Measurements from ENCODE around the gene AKR1B1.

AKR1B1 gene

DNA sequence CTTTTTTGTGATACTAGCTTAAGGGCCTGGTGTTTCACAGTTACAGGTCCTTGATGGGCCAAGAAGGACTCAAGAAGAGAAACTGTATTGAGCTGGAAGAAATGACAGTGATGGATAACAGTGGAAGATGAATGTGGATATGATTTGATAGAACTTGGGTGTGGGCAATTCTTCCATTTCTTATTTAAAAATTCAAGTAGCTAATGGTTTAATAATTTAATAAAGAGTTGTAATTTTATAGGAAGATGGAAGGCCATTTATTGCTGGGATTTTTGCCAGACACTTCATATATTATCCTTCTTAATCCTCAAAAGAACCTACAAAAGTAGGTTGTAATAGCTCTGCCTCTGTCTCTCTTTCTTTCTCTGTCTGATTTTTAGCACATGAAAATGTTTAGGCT is 21.3 kb upstream of the AKR1B1 start:
- no peak overlapping the region for H3K9ac ChIP-seq (ENCODE audit: low read depth, low read length)
- H3K36me3 ChIP-seq (ENCODE audit: insufficient read depth, low read length): no peaks in the 10 kb centered on the region
- H3K4me1 ChIP-seq (ENCODE audit: insufficient read depth, low read length): peaks cover 16% of the 10 kb centered on the region
- peaks cover 3% of the 10 kb centered on the region; the same call in 1 of the 2 replicates for H3K9me3 ChIP-seq (ENCODE audit: control insufficient read depth, insufficient read depth, low read length)

DNA sequence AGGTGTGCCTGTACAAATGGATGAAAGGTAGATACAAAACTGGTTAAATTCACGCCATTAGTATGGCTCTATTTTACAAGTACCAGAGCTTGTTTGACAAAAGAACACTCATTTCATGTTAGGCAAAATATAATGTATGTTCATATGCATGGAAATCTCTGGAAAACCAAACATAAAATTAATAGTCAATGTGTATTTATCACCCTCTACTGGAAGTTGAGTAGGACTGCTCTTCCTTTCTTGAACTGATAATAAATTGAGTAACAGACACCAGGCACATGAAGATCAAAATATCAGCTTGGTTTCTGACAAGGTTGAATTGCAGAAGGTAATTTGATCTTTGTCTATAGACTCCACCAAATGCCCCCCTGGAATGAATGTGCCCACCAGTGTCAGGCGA is 19.8 kb upstream of the AKR1B1 start:
- peaks cover 3% of the 10 kb centered on the region; the same call in 1 of the 2 replicates for H3K9me3 ChIP-seq (ENCODE audit: control insufficient read depth, insufficient read depth, low read length)
- peaks cover 24% of the 10 kb centered on the region for H3K4me1 ChIP-seq (ENCODE audit: insufficient read depth, low read length)
- H3K36me3 ChIP-seq (ENCODE audit: insufficient read depth, low read length): no peaks in the 10 kb centered on the region
- H3K9ac ChIP-seq (ENCODE audit: low read depth, low read length): no peak overlapping the region

DNA sequence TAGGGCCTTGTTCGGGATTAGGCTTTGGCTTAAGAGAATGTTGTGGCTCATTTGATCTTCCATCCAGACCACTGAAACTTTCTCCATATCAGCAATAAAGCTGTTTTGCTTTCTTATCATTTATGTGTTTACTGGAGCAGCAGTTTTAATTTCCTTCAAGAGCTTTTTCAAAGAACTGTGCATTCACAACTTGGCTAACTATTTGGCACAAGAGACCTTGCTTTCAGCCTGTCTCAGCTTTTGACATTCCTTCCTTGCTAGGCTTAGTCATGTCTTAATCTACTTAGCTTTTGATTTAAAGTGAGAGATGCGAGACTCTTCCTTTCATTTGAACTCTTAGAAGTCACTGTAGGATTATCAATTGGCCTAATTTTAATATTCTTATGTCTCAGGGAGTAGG is 19.1 kb upstream of the AKR1B1 start:
- H3K4me1 ChIP-seq (ENCODE audit: insufficient read depth, low read length): peaks cover 24% of the 10 kb centered on the region
- no peak overlapping the region for H3K9ac ChIP-seq (ENCODE audit: low read depth, low read length)
- no peaks in the 10 kb centered on the region for H3K36me3 ChIP-seq (ENCODE audit: insufficient read depth, low read length)
- H3K9me3 ChIP-seq (ENCODE audit: control insufficient read depth, insufficient read depth, low read length): peaks cover 3% of the 10 kb centered on the region; the same call in 1 of the 2 replicates

DNA sequence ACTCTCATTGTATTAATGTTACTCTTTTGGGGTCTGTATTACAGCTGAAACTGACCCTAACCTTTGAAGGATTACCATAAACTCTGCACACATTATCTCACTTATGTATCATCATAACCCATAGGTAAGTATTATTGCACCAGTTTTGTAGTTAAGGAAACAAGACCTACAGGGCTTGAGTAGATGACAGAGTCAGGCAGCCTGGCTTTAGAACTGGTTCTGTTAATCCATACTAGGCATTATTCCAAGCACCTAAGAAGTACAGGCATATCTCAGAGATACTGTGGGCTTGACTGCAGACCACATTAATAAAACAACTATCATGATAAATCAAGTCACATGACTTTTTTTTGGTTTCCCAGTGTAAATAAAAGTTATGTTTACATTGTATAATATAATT is 17.1 kb upstream of the AKR1B1 start:
- Histone ChIP-seq H3K36me3 (ENCODE audit: insufficient read depth, low read length) (no peaks in the 10 kb centered on the region), H3K4me1 (ENCODE audit: insufficient read depth, low read length) (peaks cover 22% of the 10 kb centered on the region), H3K9ac (ENCODE audit: low read depth, low read length) (no peak overlapping the region), H3K9me3 (ENCODE audit: control insufficient read depth, insufficient read depth, low read length) (no peaks in the 10 kb centered on the region)

DNA sequence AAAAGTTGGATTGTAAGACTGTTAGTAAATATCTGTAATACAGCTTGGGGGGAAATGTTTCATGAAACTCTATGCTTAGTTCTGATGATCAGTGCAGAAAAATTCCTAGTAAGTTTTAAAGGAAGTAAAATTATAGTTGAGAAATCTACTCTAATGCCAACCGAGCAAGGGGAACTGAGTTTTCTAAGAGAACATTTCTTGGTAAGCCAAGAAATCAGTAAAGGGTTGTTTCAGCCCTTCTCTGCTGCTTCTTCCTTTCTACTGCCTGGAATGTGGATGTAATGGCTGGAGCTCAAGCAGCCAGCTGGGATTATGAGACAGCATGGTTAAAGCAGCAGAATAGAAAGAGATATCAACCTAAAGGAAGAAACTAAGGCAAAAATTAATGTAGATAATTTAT is 15.9 kb upstream of the AKR1B1 start:
- Histone ChIP-seq H3K4me1 (ENCODE audit: insufficient read depth, low read length) (peaks cover 12% of the 10 kb centered on the region), H3K9me3 (ENCODE audit: control insufficient read depth, insufficient read depth, low read length) (no peaks in the 10 kb centered on the region), H3K9ac (ENCODE audit: low read depth, low read length) (no peak overlapping the region), H3K36me3 (ENCODE audit: insufficient read depth, low read length) (no peaks in the 10 kb centered on the region)

DNA sequence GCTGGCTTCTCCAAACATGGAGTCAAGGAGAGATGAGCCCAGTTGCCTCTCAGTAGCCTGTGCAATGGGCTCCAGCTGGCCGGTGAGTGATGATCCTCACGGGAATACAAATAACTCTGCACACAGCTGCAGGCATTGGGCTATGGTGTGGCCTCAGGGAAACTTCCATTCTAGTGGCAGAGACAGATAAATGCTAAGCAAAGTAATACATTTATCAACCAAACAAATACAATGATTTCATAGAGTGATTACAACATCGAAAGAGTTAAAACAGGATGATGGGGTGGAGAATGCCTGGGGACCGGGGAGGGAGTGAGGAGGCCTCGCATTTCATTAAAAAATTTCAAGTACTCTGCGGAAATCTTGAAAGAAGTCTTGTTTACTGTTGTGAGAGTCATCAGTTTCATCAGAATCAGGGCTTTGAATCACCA is 15.0 kb upstream of the AKR1B1 start:
- H3K36me3 ChIP-seq (ENCODE audit: insufficient read depth, low read length): no peaks in the 10 kb centered on the region
- peaks cover 8% of the 10 kb centered on the region; the same call in 1 of the 2 replicates for H3K4me1 ChIP-seq (ENCODE audit: insufficient read depth, low read length)
- H3K9me3 ChIP-seq (ENCODE audit: control insufficient read depth, insufficient read depth, low read length): no peaks in the 10 kb centered on the region
- no peak overlapping the region for H3K9ac ChIP-seq (ENCODE audit: low read depth, low read length)

DNA sequence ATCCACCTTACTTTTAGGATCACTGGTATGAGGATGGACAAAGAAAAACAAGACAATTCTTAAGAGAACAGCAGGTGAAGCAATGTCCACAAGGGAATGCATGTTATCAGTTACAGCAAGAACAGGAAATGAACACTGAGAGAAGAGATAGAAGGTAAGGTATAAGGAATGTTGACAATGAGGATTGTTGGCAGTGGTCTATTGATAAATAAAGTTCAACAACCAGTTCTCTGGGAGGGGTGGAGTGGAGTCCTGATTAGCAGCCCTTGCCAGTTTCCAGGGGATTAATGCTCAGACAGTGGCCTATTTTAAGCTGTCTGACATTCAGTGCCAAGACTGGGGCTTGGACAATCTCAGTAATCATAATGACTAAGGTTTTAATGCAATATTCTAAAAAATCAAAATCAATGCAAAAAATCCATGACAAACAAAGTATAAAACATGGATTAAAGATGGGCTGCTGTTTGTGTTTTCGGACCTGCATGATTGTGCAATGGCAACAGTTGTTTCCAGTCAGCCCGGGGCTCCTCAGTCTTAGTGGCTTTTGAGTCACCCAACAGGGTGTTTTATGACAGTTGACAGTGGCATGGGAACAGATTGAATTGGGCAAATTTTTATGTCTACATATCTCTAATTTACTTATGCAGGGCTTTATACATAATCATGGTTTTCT is 13.8 kb upstream of the AKR1B1 start:
- no peak overlapping the region for H3K9ac ChIP-seq (ENCODE audit: low read depth, low read length)
- no peaks in the 10 kb centered on the region for H3K36me3 ChIP-seq (ENCODE audit: insufficient read depth, low read length)
- no peaks in the 10 kb centered on the region for H3K9me3 ChIP-seq (ENCODE audit: control insufficient read depth, insufficient read depth, low read length)
- H3K4me1 ChIP-seq (ENCODE audit: insufficient read depth, low read length): peaks cover 8% of the 10 kb centered on the region; the same call in 1 of the 2 replicates

DNA sequence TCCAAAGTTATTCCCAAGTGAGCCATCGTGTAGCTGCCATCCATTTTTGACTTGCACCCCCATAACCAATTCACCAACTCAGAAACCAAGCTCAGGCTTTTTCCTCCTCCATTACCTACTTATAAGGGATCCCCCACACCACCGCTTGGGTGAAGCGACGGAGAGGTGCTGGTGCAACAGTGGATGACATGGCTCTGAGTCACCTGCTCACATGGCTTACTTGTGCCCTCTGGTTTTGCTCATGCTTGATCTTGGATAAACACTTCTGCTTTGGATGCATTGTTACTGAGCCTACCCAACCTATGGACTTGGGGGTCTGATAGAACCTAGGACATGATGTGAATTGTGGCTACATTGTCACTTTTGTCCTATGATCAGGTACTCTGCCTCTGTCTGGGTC is 12.0 kb upstream of the AKR1B1 start:
- no peak overlapping the region for H3K9ac ChIP-seq (ENCODE audit: low read depth, low read length)
- H3K4me1 ChIP-seq (ENCODE audit: insufficient read depth, low read length): 0 out of 2 replicates have a peak, but pooled peaks cover 8% of the 10 kb centered on the region
- no peaks in the 10 kb centered on the region for H3K9me3 ChIP-seq (ENCODE audit: control insufficient read depth, insufficient read depth, low read length)
- H3K36me3 ChIP-seq (ENCODE audit: insufficient read depth, low read length): no peaks in the 10 kb centered on the region

DNA sequence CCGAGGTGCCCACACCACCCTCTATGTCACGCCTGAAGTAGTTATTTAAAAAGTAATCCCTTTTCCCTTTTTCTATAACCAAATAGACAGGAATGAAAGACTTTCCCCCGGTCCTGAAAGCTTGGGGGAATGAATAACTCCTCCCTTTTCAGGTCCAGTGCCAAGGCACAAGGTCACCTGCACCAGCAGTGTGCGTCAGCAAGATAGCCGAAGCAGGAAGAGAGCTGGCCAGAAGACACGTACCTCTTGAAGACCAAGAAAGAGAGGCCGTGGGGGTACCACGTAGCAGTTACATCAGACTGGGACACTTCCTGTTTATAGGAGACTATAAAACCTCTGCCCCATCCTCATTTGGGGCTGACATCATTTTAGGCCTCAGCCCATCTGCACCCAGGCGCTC is 10.7 kb upstream of the AKR1B1 start:
- Histone ChIP-seq H3K4me1 (ENCODE audit: insufficient read depth, low read length) (0 out of 2 replicates have a peak, but pooled peaks cover 8% of the 10 kb centered on the region), H3K9ac (ENCODE audit: low read depth, low read length) (no peak overlapping the region), H3K36me3 (ENCODE audit: insufficient read depth, low read length) (no peaks in the 10 kb centered on the region), H3K9me3 (ENCODE audit: control insufficient read depth, insufficient read depth, low read length) (peaks cover 3% of the 10 kb centered on the region; the same call in 1 of the 2 replicates)

DNA sequence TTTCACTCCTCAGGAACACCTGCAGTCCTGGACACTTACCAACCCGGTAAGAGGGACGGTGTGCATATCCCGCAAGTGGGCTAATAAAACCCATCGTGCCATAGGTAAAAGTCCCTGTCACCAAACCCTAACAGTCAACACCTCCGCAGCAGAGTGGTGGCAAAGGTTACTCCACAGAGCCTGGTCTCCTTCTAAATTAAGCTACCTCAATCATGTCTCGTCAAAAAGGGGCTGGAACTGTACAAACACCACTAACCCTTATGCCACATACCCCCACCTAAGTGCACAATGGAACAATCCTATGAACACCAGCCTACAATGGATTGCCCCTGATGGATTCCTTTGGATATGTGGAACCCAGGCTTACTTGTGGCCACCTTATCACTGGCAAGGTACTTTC is 9.6 kb upstream of the AKR1B1 start:
- Histone ChIP-seq H3K36me3 (ENCODE audit: insufficient read depth, low read length) (no peaks in the 10 kb centered on the region), H3K9me3 (ENCODE audit: control insufficient read depth, insufficient read depth, low read length) (peaks cover 3% of the 10 kb centered on the region; the same call in 1 of the 2 replicates), H3K9ac (ENCODE audit: low read depth, low read length) (no peak overlapping the region), H3K4me1 (ENCODE audit: insufficient read depth, low read length) (no peaks in the 10 kb centered on the region)

DNA sequence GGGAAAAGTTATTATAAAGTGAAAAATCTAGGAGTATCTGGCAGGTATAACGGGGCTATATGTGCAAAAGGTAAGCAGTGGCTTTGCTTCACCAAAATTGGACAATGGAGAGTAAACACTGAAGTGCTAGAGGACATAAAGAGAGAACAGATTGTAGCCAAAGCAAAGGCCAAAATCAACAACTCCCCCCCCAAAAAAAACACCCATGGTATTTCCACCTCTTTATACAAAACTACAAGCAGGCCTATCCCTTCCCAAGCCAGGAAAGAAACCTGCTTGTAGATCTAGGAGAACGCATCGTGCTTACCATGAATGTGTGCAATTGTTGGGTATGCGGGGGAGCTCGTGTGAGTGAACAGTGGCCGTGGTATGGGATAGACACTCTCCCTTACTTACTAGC is 9.2 kb upstream of the AKR1B1 start:
- peaks cover 3% of the 10 kb centered on the region; the same call in 1 of the 2 replicates for H3K9me3 ChIP-seq (ENCODE audit: control insufficient read depth, insufficient read depth, low read length)
- no peaks in the 10 kb centered on the region for H3K4me1 ChIP-seq (ENCODE audit: insufficient read depth, low read length)
- H3K9ac ChIP-seq (ENCODE audit: low read depth, low read length): no peak overlapping the region
- H3K36me3 ChIP-seq (ENCODE audit: insufficient read depth, low read length): no peaks in the 10 kb centered on the region

DNA sequence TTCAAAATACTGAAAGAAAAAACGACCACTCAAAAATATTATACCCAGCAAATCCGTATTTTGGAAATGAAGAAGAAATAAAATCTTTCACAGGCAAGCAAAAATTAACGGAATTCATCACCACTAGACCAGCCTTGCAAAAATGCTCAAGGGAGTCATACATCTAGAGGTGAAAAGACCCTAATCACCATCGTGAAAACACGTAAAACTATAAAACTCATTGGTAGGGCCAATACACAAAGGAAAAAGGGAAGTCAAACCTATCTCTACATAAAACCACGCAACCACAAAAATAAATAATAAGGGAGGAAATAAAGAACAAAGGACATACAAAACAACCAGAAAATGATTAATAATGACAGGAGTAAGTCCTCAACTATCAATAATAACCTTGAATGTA is 6.6 kb upstream of the AKR1B1 start:
- Histone ChIP-seq H3K9me3 (ENCODE audit: control insufficient read depth, insufficient read depth, low read length) (peaks cover 3% of the 10 kb centered on the region; the same call in 1 of the 2 replicates), H3K4me1 (ENCODE audit: insufficient read depth, low read length) (no peaks in the 10 kb centered on the region), H3K36me3 (ENCODE audit: insufficient read depth, low read length) (no peaks in the 10 kb centered on the region), H3K9ac (ENCODE audit: low read depth, low read length) (no peak overlapping the region)

DNA sequence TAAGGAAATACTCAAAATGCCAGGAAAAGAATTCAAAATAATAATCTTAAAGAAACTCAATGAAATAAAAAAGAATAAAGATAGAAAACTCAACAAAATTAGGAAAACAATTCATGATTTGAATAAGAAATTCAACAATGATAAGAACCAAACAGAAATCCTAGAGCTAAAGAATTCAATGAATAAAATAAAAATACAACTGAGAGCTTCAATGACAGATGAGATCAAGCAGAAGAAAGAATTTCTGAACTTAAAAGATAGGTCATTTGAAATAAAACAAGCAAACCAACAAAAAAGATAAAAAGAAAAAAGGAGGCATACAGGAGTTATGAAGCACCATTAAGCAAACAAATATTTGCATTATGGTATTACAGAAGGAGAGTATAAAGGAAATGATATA is 5.6 kb upstream of the AKR1B1 start:
- H3K36me3 ChIP-seq (ENCODE audit: insufficient read depth, low read length): no peaks in the 10 kb centered on the region
- H3K4me1 ChIP-seq (ENCODE audit: insufficient read depth, low read length): no peaks in the 10 kb centered on the region
- H3K9me3 ChIP-seq (ENCODE audit: control insufficient read depth, insufficient read depth, low read length): peaks cover 3% of the 10 kb centered on the region; the same call in 1 of the 2 replicates
- H3K9ac ChIP-seq (ENCODE audit: low read depth, low read length): no peak overlapping the region

DNA sequence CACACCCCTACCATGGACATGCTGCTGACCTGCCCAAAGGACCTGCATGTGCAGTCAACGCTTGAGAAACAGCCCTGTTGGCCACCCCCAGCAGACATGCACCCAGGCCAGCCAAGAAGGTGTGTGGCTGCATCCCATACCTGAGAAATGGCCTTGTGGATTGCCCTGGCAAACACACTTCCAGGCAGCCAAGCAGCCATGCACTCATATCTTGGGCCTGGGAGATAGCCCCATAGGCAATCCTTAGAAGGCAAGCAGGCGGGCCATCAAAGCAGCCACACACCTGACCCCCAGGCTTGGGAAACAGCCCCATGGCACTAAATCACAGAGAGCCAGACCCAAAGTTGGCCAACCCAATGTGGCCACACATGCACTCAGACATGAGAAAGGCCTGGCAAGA is 4.9 kb upstream of the AKR1B1 start:
- Histone ChIP-seq H3K9me3 (ENCODE audit: control insufficient read depth, insufficient read depth, low read length) (peaks cover 3% of the 10 kb centered on the region; the same call in 1 of the 2 replicates), H3K36me3 (ENCODE audit: insufficient read depth, low read length) (no peaks in the 10 kb centered on the region), H3K9ac (ENCODE audit: low read depth, low read length) (no peak overlapping the region), H3K4me1 (ENCODE audit: insufficient read depth, low read length) (no peaks in the 10 kb centered on the region)

DNA sequence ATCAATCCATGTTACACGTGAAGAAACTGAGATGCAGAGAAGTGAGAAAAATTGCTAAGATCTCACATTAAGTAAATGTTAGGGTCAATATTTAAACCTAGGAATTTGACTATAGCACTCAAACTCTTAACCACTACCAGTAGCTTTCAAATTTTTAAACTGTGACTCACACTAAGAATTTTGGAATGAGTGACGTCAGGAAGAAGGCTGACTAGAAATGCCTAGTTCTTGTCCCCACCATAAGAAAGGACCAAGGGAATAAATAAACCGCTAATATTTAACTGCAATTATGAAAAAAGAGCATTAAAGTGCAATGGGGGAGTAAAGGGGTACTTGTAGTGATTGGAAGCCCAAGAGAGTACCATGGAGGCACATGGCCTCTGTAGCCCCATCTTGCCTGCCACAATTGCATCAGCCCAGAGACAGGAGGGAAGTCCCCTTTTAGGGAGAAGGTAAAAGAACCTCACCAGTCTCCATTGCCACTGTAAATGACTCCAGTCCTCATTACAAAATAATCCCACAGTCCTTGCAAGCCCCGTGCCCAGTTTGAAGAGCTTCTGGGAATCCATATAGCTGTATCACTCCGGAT is 3.5 kb upstream of the AKR1B1 start:
- H3K9me3 ChIP-seq (ENCODE audit: control insufficient read depth, insufficient read depth, low read length): peaks cover 3% of the 10 kb centered on the region; the same call in 1 of the 2 replicates
- 0 out of 2 replicates have a peak, but pooled peaks cover 3% of the 10 kb centered on the region for H3K4me1 ChIP-seq (ENCODE audit: insufficient read depth, low read length)
- H3K9ac ChIP-seq (ENCODE audit: low read depth, low read length): no peak overlapping the region
- H3K36me3 ChIP-seq (ENCODE audit: insufficient read depth, low read length): no peaks in the 10 kb centered on the region

Data from ES-I3 (cell line).